EH (cell line): ENCODE measurements around the gene SOCS2.
A peak's percentile ranks its signal among the peaks of the same experiment; 100 is the strongest.
"Not testable (repeated sequence)": the region's sequence is repeated elsewhere in the genome, so short reads cannot be mapped to it uniquely, and the experiment has no call there.

Experiments
- DNase-seq: peaks from one replicate; pipeline ENCODE4 v3.0.0-alpha.2; 2015; ENCODE audit warnings: low read depth

The SOCS2 gene

GRCh38 chr12:93571925-93572711 lies at the start of gene SOCS2:
Gene SOCS2 (plus strand): TSS chr12:93572675. CDS start chr12:93572898, 223 bp downstream.
- peak; percentile 65 for DNase-seq

GRCh38 chr12:93524386-93525133 lies 47.9 kb upstream of the SOCS2 start:
- DNase-seq, result no peak

- DNase-seq, result peak; percentile 93
Measured at GRCh38 chr12:93526786-93527428, 45.6 kb upstream of the SOCS2 start.

- DNase-seq, result no peak
Measured at GRCh38 chr12:93530358-93530757, 42.1 kb upstream of the SOCS2 start.

GRCh38 chr12:93533310-93533709 lies 39.2 kb upstream of the SOCS2 start:
- no peak for DNase-seq

- DNase-seq, result no peak
Measured at GRCh38 chr12:93536111-93536765, 36.2 kb upstream of the SOCS2 start.

GRCh38 chr12:93536766-93537488 lies 35.5 kb upstream of the SOCS2 start:
- peak; percentile 83 for DNase-seq

GRCh38 chr12:93537769-93538168 lies 34.7 kb upstream of the SOCS2 start:
- no peak for DNase-seq

- no peak for DNase-seq
Measured at GRCh38 chr12:93539821-93540220, 32.7 kb upstream of the SOCS2 start.

- DNase-seq, result no peak
Measured at GRCh38 chr12:93540466-93540865, 32.0 kb upstream of the SOCS2 start.

- DNase-seq, result no peak
Measured at GRCh38 chr12:93541578-93542225, 30.8 kb upstream of the SOCS2 start.

GRCh38 chr12:93547778-93548177 lies 24.7 kb upstream of the SOCS2 start:
- DNase-seq, result no peak

GRCh38 chr12:93549174-93549573 lies 23.3 kb upstream of the SOCS2 start:
- no peak for DNase-seq

GRCh38 chr12:93550748-93551611 lies 21.5 kb upstream of the SOCS2 start:
- no peak for DNase-seq

- DNase-seq, result no peak
Measured at GRCh38 chr12:93552427-93552826, 20.0 kb upstream of the SOCS2 start.

- DNase-seq, result not testable (repeated sequence)
Measured at GRCh38 chr12:93557879-93558278, 14.6 kb upstream of the SOCS2 start.

- DNase-seq, result not testable (repeated sequence)
Measured at GRCh38 chr12:93558685-93559084, 13.8 kb upstream of the SOCS2 start.

- DNase-seq, result peak; percentile 39
Measured at GRCh38 chr12:93563807-93564538, 8.5 kb upstream of the SOCS2 start.

- no peak for DNase-seq
Measured at GRCh38 chr12:93565760-93566159, 6.7 kb upstream of the SOCS2 start.
